Gastroesophageal sphincter (tissue), 3 donors: Measurements from ENCODE around the gene ACYP1.

Experiments used
- CTCF ChIP-seq, 4 experiments: fragments of 200-600 bp in 2 of 4; fragments of 450-650 bp in 2 of 4; sonication (generic) in 1 of 4; IDR thresholded peaks; one replicate each; pipeline ENCODE4 v1.5.1; 2017 to 2019; ENCODE audit warnings: antibody characterized with exemption in 4 of 4, mild to moderate bottlenecking in 2 of 4, moderate library complexity in 2 of 4
- EP300 ChIP-seq: sonication (generic); formaldehyde crosslinking; IDR thresholded peaks from one replicate; pipeline ENCODE4 v1.6.1; 2017; ENCODE audit warnings: antibody characterized with exemption, mild to moderate bottlenecking
- POLR2A ChIP-seq, 2 donors: fragments of 450-650 bp; IDR thresholded peaks; one replicate each; pipeline ENCODE4 v1.6.1; 2017; ENCODE audit warnings: antibody characterized with exemption in 2 of 2, mild to moderate bottlenecking in 2 of 2, moderate library complexity in 1 of 2
- POLR2AphosphoS5 ChIP-seq: sonication (generic); formaldehyde crosslinking; IDR thresholded peaks from one replicate; pipeline ENCODE4 v1.6.1; 2017; ENCODE audit warnings: antibody characterized with exemption

- TF ChIP-seq POLR2A (IDR thresholded peaks at IDR 0.05) (no peak), CTCF (IDR thresholded peaks at IDR 0.05) (no peak), POLR2AphosphoS5 (no peak), EP300 (no peak)
Observed at GRCh38 chr14:75098682-75099081, 34.9 kb upstream of the ACYP1 start.
